ENCODE data around the gene HOXD12. TPM values are rescaled to one million over a fixed set of nuclear protein-coding genes. Genes with fewer than 3 reads are reported as not detected.
A peak's percentile ranks its signal among the peaks of the same experiment; 100 is the strongest.

Gene HOXD12
- total RNA-seq, 1 donor from 2014 or later = not detected

- H3K27ac Mint-ChIP-seq (ENCODE audit: unreplicated experiment) = no peak overlapping the region
- no peak for TF ChIP-seq CTCF (IDR thresholded peaks at IDR 0.05)
- DNase-seq (ENCODE audit: low spot score) = no peak
- peaks cover 5% of the 10 kb centered on the region for H3K4me1 Mint-ChIP-seq (ENCODE audit: low read depth)
- peaks cover 8% of the 10 kb centered on the region for H3K9me3 Mint-ChIP-seq (ENCODE audit: low read depth)
- H3K4me3 Mint-ChIP-seq (ENCODE audit: unreplicated experiment) = no peak overlapping the region
- H3K27me3 Mint-ChIP-seq (ENCODE audit: low read depth) = peaks cover 92% of the 10 kb centered on the region
- H3K36me3 Mint-ChIP-seq (ENCODE audit: low read depth) = peaks cover 2% of the 10 kb centered on the region
Measured at GRCh38 chr2:176114120-176114929, 14.7 kb downstream of the HOXD12 start.

DNA sequence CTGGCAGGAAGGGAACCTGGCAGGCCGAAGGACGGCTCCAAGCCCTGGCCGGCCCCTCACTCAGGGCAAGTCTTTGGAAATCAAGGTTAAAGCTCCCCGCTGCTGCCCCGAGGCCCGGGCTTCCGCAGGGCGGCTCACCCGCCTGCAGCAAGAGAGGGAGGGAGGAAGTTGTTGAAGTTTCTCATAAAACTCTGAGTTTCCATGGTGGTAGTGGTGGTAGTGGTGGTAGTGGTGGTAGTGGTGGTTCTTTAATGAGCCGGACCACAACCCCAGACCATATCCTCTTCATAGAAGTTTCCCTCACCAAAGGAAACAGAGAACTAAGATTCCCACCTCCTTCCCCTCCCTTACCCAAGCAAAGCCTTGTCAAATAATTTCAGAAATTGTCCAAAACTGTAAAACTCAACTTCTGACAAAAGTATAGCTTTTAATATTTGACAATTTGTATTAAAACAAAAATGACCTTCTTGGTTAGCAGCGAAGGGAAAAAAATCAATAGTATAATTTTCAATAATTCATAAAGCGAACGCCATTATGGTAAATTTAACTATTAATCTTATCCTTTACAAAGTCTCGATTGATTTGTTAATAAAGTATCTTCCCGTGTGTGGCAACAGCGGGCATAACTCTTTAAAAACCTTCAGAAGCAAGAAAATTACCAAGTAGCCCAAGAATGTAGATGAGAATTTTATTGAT is 15.5 kb downstream of the HOXD12 start:
- no peak for DNase-seq (ENCODE audit: low spot score)
- H3K36me3 Mint-ChIP-seq (ENCODE audit: low read depth) = peaks cover 4% of the 10 kb centered on the region
- H3K27me3 Mint-ChIP-seq (ENCODE audit: low read depth) = peaks cover 91% of the 10 kb centered on the region
- no peak for TF ChIP-seq CTCF (IDR thresholded peaks at IDR 0.05)
- no peak overlapping the region for H3K4me3 Mint-ChIP-seq (ENCODE audit: unreplicated experiment)
- peaks cover 8% of the 10 kb centered on the region for H3K9me3 Mint-ChIP-seq (ENCODE audit: low read depth)
- H3K27ac Mint-ChIP-seq (ENCODE audit: unreplicated experiment) = no peak overlapping the region
- peaks cover 3% of the 10 kb centered on the region for H3K4me1 Mint-ChIP-seq (ENCODE audit: low read depth)

- H3K4me1 Mint-ChIP-seq (ENCODE audit: low read depth) = peaks cover 2% of the 10 kb centered on the region
- TF ChIP-seq CTCF (IDR thresholded peaks at IDR 0.05) = no peak
- peaks cover 4% of the 10 kb centered on the region for H3K36me3 Mint-ChIP-seq (ENCODE audit: low read depth)
- H3K27ac Mint-ChIP-seq (ENCODE audit: unreplicated experiment) = no peak within 1 kb of the TSS
- peaks cover 8% of the 10 kb centered on the region for H3K9me3 Mint-ChIP-seq (ENCODE audit: low read depth)
- peaks cover 91% of the 10 kb centered on the region for H3K27me3 Mint-ChIP-seq (ENCODE audit: low read depth)
- DNase-seq (ENCODE audit: low spot score) = peak; percentile 67
- no peak within 1 kb of the TSS for H3K4me3 Mint-ChIP-seq (ENCODE audit: unreplicated experiment)
Measured at GRCh38 chr2:176115883-176116813, 16.6 kb downstream of the HOXD12 start, which contains the start of gene HOXD10. Gene HOXD10, plus strand, starts transcription at chr2:176116778. Its CDS starts 56 bp downstream, at chr2:176116834.

DNA sequence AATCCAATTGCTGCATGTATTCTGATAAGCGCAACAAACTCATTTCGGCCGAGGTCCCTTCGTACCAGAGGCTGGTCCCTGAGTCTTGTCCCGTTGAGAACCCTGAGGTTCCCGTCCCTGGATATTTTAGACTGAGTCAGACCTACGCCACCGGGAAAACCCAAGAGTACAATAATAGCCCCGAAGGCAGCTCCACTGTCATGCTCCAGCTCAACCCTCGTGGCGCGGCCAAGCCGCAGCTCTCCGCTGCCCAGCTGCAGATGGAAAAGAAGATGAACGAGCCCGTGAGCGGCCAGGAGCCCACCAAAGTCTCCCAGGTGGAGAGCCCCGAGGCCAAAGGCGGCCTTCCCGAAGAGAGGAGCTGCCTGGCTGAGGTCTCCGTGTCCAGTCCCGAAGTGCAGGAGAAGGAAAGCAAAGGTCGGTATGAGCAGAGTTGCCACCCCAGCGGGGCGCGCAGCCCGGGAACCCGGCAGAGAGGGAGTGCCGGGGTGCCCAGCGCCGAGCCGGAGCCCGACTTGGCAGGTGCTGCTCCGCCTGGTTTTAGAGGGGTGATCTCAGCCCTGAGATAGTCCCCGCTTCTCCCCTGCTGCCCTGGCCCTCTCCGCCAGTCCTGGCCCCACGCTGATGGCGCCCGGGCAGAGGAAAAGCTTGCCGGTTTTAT is 17.7 kb downstream of the HOXD12 start:
- no peaks in the 10 kb centered on the region for H3K4me1 Mint-ChIP-seq (ENCODE audit: low read depth)
- H3K36me3 Mint-ChIP-seq (ENCODE audit: low read depth) = peaks cover 4% of the 10 kb centered on the region
- no peak overlapping the region for H3K27ac Mint-ChIP-seq (ENCODE audit: unreplicated experiment)
- no peak for TF ChIP-seq CTCF (IDR thresholded peaks at IDR 0.05)
- H3K4me3 Mint-ChIP-seq (ENCODE audit: unreplicated experiment) = no peak overlapping the region
- H3K27me3 Mint-ChIP-seq (ENCODE audit: low read depth) = peaks cover 84% of the 10 kb centered on the region
- H3K9me3 Mint-ChIP-seq (ENCODE audit: low read depth) = peaks cover 8% of the 10 kb centered on the region
- peak; percentile 73 for DNase-seq (ENCODE audit: low spot score)

Data from chondrocyte (in vitro differentiated cells).